Activated CD4-positive, alpha-beta T cell treated with anti-CD3 and anti-CD28 coated beads, Interleukin-2, amount 50 U/mL, for 16 hours (primary cell): ENCODE measurements around the gene CANT1.
"Not testable (repeated sequence)": the region's sequence is repeated elsewhere in the genome, so short reads cannot be mapped to it uniquely, and the experiment has no call there.

Experiments
- DNase-seq: peaks from one replicate; pipeline ENCODE4 v3.0.0-alpha.2; 2020

CANT1 gene

GRCh38 chr17:78974635-78975591 is 34.7 kb downstream of the CANT1 start:
- peak; percentile 49 for DNase-seq

GRCh38 chr17:78973792-78974520 is 35.6 kb downstream of the CANT1 start:
- DNase-seq: no peak

- no peak for DNase-seq
Measured at GRCh38 chr17:78973196-78973595, 36.4 kb downstream of the CANT1 start.

GRCh38 chr17:78972507-78973105 is 37.0 kb downstream of the CANT1 start:
- no peak for DNase-seq

- no peak for DNase-seq
Measured at GRCh38 chr17:78971756-78972506, 37.6 kb downstream of the CANT1 start.

- DNase-seq: peak; percentile 75
Measured at GRCh38 chr17:78970834-78971755, 38.5 kb downstream of the CANT1 start.

GRCh38 chr17:78969865-78970264 is 39.7 kb downstream of the CANT1 start:
- DNase-seq: no peak

- no peak for DNase-seq
Measured at GRCh38 chr17:78967782-78968362, 41.7 kb downstream of the CANT1 start.

- DNase-seq: no peak
Measured at GRCh38 chr17:78966910-78967600, 42.5 kb downstream of the CANT1 start.

GRCh38 chr17:78966123-78966813 is 43.3 kb downstream of the CANT1 start:
- no peak for DNase-seq

GRCh38 chr17:78965491-78965924 is 44.1 kb downstream of the CANT1 start:
- no peak for DNase-seq

- no peak for DNase-seq
Measured at GRCh38 chr17:78963378-78963777, 46.2 kb downstream of the CANT1 start.

GRCh38 chr17:78962984-78963348 is 46.6 kb downstream of the CANT1 start:
- DNase-seq: not testable (repeated sequence)

- DNase-seq: no peak
Measured at GRCh38 chr17:78962345-78962983, 47.1 kb downstream of the CANT1 start.

- no peak for DNase-seq
Measured at GRCh38 chr17:78961571-78961970, 48.0 kb downstream of the CANT1 start.

GRCh38 chr17:78960928-78961327 is 48.6 kb downstream of the CANT1 start:
- no peak for DNase-seq

- no peak for DNase-seq
Measured at GRCh38 chr17:78959803-78960202, 49.8 kb downstream of the CANT1 start.

- no peak for DNase-seq
Measured at GRCh38 chr17:78958641-78959127, 50.9 kb downstream of the CANT1 start.

GRCh38 chr17:78957128-78957527 is 52.4 kb downstream of the CANT1 start:
- DNase-seq: no peak
